Measurements from ENCODE around the gene CCDC120. TPM values are rescaled to one million over a fixed set of nuclear protein-coding genes. Genes with fewer than 3 reads are reported as not detected.

The CCDC120 gene
- total and polyA plus RNA-seq, 9 of the 15 experiments (the other 6 are each of a cell fraction or from before 2014, with no cell fraction given) = 0.13 to 3.6 (median 0.54) TPM

DNA sequence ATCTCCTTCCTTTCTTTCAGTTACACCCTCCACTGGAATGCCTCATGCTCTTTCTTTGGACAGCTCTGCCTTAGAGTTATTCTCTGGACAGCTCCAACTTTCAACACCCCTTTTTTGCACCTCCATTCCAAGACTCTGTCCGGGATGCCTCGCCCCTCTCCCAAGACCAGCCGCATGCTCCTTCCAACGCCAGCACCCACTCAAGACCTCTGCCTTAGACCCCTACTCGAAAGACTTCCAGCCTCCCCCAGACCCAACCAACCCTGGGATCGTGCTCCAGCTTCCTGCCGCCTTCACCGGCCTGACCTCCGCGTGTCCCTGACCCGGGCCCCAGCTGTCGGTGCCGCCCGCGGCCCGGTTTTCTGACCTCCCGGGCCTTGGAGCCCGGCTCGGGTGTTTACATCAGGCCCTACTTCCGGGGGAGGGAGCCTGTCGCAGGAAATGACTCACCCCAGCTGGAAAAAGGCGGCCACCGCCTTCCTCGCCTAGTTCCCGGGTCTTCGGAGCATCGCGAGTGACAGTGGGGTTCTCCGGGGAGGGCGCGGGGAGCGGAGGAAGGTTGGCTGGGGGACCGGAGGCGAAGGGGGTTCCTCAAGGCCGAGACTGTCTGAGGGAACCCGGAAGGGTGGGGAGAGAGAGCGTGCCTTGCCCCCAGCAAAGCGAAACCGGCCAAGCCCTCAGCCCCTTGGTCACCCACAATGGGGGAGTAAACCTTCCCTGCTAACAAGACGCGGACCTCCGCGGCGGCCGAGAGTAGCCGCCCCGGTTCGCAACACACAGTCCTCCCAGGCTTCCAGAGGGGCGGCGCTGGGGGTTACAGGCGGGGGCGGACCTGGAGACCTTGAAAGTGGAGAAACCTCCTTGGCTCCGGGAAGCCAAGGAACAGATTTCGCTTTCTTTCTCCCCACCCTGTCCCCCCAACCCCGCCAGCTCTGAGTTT is 21.0 kb downstream of the CCDC120 start, which contains the start of gene WDR45 (continued):
- peak; percentile 24; the same call in 1 of the 2 replicates for TF ChIP-seq NFIC (IDR thresholded peaks at IDR 0.05)
- peak; percentile 33; the same call in 1 of the 2 replicates for TF ChIP-seq TOE1 (IDR thresholded peaks at IDR 0.05; ENCODE audit: borderline replicate concordance)
- no peak for TF ChIP-seq TOE1 (CRISPR knock-in tag; IDR thresholded peaks at IDR 0.05; ENCODE audit: borderline replicate concordance, low read depth)
- TF ChIP-seq POLR2G (IDR thresholded peaks at IDR 0.05; ENCODE audit: low read depth, low read length) = peak; percentile 95
- TF ChIP-seq, protein P1, sequence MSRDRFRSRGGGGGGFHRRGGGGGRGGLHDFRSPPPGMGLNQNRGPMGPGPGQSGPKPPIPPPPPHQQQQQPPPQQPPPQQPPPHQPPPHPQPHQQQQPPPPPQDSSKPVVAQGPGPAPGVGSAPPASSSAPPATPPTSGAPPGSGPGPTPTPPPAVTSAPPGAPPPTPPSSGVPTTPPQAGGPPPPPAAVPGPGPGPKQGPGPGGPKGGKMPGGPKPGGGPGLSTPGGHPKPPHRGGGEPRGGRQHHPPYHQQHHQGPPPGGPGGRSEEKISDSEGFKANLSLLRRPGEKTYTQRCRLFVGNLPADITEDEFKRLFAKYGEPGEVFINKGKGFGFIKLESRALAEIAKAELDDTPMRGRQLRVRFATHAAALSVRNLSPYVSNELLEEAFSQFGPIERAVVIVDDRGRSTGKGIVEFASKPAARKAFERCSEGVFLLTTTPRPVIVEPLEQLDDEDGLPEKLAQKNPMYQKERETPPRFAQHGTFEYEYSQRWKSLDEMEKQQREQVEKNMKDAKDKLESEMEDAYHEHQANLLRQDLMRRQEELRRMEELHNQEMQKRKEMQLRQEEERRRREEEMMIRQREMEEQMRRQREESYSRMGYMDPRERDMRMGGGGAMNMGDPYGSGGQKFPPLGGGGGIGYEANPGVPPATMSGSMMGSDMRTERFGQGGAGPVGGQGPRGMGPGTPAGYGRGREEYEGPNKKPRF (IDR thresholded peaks at IDR 0.05; ENCODE audit: low read depth, low read length) = no peak
- peak; percentile 39 for TF ChIP-seq CXXC5 (CRISPR knock-in tag; IDR thresholded peaks at IDR 0.05)
- peak; percentile 78 for TF ChIP-seq POLR2B (IDR thresholded peaks at IDR 0.05; ENCODE audit: low read depth, partially characterized antibody)
- peak; percentile 99 for TF ChIP-seq JUND (IDR thresholded peaks at IDR 0.05; ENCODE audit: borderline replicate concordance, low read depth, low read length)
- TF ChIP-seq JUND (tag; IDR thresholded peaks at IDR 0.05; ENCODE audit: borderline replicate concordance, low read depth, low read length) = peak; percentile 96; the same call in 2 of the 3 replicates
- 0 out of 4 replicates have a peak, but pooled peaks of 1 of the 2 experiments have one; percentile 18 for TF ChIP-seq MAZ (CRISPR knock-in tag; conservative IDR thresholded peaks at IDR 0.05 in 1 of 2, IDR thresholded peaks at IDR 0.05 in 1 of 2)
- TF ChIP-seq GTF2E2 (tag; IDR thresholded peaks at IDR 0.05) = peak; percentile 71
- no peak for TF ChIP-seq CEBPB (tag; IDR thresholded peaks at IDR 0.05)
- peak; percentile 93 for TF ChIP-seq DACH1 (IDR thresholded peaks at IDR 0.05; ENCODE audit: partially characterized antibody)
- TF ChIP-seq CBX8 (IDR thresholded peaks at IDR 0.05; ENCODE audit: borderline replicate concordance, extremely low read depth, low read depth, low read length, poor library complexity, severe bottlenecking) = no peak
- TF ChIP-seq ZSCAN32 (CRISPR knock-in tag; IDR thresholded peaks at IDR 0.05) = no peak; the same call in 1 of the 2 replicates
- TF ChIP-seq, protein P2, sequence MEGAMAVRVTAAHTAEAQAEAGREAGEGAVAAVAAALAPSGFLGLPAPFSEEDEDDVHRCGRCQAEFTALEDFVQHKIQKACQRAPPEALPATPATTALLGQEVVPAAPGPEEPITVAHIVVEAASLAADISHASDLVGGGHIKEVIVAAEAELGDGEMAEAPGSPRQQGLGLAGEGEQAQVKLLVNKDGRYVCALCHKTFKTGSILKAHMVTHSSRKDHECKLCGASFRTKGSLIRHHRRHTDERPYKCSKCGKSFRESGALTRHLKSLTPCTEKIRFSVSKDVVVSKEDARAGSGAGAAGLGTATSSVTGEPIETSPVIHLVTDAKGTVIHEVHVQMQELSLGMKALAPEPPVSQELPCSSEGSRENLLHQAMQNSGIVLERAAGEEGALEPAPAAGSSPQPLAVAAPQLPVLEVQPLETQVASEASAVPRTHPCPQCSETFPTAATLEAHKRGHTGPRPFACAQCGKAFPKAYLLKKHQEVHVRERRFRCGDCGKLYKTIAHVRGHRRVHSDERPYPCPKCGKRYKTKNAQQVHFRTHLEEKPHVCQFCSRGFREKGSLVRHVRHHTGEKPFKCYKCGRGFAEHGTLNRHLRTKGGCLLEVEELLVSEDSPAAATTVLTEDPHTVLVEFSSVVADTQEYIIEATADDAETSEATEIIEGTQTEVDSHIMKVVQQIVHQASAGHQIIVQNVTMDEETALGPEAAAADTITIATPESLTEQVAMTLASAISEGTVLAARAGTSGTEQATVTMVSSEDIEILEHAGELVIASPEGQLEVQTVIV (CRISPR knock-in tag; IDR thresholded peaks at IDR 0.05; ENCODE audit: borderline replicate concordance) = no peak
